Cardiac septum (tissue), 1 donor: ENCODE data around the gene UBE2Q2. TPM values are rescaled to one million over a fixed set of nuclear protein-coding genes. Genes with fewer than 3 reads are reported as not detected.
"Not testable (repeated sequence)": the region's sequence is repeated elsewhere in the genome, so short reads cannot be mapped to it uniquely, and the experiment has no call there.

Experiments
- DNase-seq: peaks from one replicate; pipeline ENCODE4 v3.0.0-alpha.2; 2020; ENCODE audit warnings: low spot score
- intact Hi-C: fragments of 100-400 bp; cut with DNase I; formaldehyde crosslinking; loops from one replicate; pipeline ENCODE4 v1.14.0; 2022
- long read RNA-seq: library from polyadenylated mRNA; unstranded; transcript quantifications from one replicate; pipeline ENCODE4 v2.0.0, GENCODE V29; 2021
- total RNA-seq: library from RNA; stranded (reverse); fragmentation: NEBNext Ultra II Directional; extraction: Animal tissue kit (Norgen Biotek cat#: 25700); gene quantifications from one replicate; pipeline ENCODE4 v1.2.1, GENCODE V29; 2021
- donor health status: DM: no; HTN: no; CAD: no.

The UBE2Q2 gene
- total RNA-seq: 38.3 TPM
- long read RNA-seq, transcript UBE2Q2-204 (13 exons, 1,582 nt): minor isoform, 6 of 117 reads
- long read RNA-seq, transcript UBE2Q2-208 (12 exons, 2,969 nt): minor isoform, 28 of 117 reads
- long read RNA-seq, transcript UBE2Q2-201 (13 exons, 3,130 nt): major isoform, 58 of 117 reads
- long read RNA-seq, partial matches to known transcripts: 4 of 117 reads
- long read RNA-seq, other reads (novel, unspliced or antisense): 21 of 117 reads

DNA sequence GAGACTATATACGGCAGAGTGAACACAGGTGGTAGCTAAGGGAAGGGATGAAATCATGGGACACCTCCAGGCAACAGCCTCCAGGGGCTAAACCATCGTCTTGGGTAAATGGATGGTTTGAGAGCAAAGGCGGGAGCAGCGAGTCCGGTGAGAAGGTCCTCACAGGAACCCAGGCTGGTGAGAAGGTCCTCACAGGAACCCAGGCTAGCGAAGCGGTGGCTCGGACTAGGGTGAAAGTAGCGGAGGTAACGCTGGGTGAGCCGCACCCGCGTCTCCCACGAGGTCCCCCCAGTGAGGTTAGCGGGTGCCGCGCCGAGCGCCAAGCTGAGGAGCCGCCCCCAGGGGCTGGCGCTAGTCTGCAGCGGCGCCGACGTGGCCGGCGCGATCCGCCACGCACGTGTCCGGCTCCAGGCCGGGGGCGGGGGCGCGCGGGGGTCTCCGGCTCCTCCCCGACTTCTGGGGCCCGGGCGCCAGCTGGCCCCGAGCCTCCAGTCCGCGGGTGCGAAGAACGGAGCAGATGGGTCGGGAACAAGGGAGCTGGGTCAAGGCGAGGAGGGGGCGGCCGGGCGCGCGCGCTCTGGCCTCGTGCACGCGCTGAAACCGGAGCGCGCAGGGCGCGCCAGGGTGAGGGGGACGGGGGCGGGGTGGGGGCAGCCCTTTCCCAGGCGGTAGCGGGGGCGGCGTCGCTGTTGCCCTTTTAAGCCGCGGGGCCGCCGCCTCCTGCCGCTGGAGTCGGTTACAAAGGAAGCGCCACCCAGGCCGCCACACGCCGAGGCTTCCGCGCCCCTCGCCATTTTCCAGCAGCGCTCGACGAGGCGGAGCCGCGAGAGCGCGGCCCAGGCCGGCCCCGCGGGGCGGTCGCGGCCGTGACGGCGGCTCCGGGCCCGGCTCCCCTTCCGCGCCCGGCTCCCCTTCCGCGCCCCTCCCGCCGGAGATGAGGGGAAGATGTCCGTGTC, at the start of gene UBE2Q2:
UBE2Q2 (plus strand) TSS at position 726 of the 956 bp plus-strand sequence; CDS start at position 946, 220 bp downstream.
- DNase-seq: peak; percentile 88
- intact Hi-C loops: loop anchor here (2.0 to 5.0 kb wide), 2 partner anchors 60 to 391 kb away; partner anchors contain the start of genes FBXO22 and SIN3A

GRCh38 chr15:75796321-75796720, 46.9 kb upstream of the UBE2Q2 start:
- intact Hi-C loops: no loop called here
- DNase-seq: no peak

GRCh38 chr15:75797146-75797545, 46.1 kb upstream of the UBE2Q2 start:
- DNase-seq, intact Hi-C loops: not testable (repeated sequence)

DNA sequence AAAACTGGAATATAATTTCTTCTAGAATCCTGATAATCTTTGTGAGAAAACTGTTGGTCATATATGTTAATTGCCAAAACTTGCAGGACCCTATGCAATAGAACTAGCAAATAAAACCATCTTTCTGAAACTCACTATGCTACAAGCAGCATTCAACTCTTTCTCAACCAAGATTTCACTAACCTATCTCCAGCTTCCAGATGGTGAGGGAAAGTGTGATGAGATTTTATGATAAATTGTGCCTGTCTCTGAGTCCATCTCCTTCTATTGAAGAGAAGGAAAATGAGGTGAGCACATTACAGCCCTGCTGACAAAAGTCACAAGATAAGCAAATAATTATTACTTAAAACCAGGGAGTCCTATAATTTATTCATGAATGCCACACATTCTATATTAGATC, 44.1 kb upstream of the UBE2Q2 start:
- no peak for DNase-seq
- intact Hi-C loops: loop anchor here (2.0 kb wide), 1 partner anchor 70 kb away; no protein-coding TSS in a partner anchor

GRCh38 chr15:75800409-75800808, 42.8 kb upstream of the UBE2Q2 start:
- intact Hi-C loops: loop anchor here (2.0 kb wide), 1 partner anchor 116 kb away; no protein-coding TSS in a partner anchor
- DNase-seq: not testable (repeated sequence)

- intact Hi-C loops: loop anchor here (2.0 kb wide), 1 partner anchor 117 kb away; no protein-coding TSS in a partner anchor
- peak; percentile 87 for DNase-seq
Observed at GRCh38 chr15:75801859-75802593, 41.2 kb upstream of the UBE2Q2 start.

GRCh38 chr15:75807486-75807885, 35.8 kb upstream of the UBE2Q2 start:
- intact Hi-C loops, DNase-seq: not testable (repeated sequence)

DNA sequence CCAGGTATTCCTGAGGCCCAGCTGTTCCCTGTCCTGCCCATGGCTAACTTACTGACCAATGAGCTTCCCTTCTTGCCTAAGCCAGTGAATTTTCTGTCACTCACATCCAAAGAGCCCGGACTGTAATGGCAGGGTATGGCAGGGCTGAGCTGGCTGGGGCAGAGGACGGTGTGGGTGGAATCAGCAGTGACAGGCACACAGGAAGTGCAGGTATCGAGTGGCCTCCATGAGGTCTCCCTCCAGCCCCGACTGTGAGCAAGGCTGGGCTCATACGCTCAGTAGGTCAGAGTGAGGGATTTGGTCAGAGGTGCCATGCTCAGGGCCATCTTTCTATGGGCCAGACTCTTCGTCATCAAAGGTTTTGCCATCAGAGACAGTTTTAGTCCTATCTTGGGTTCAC, 35.2 kb upstream of the UBE2Q2 start:
- intact Hi-C loops, DNase-seq: not testable (repeated sequence)

- intact Hi-C loops: no loop called here
- DNase-seq: no peak
Observed at GRCh38 chr15:75808563-75808962, 34.7 kb upstream of the UBE2Q2 start.

- intact Hi-C loops: loop anchor here (5.0 to 10.0 kb wide), 2 partner anchors 112 to 335 kb away; no protein-coding TSS in a partner anchor
Observed at GRCh38 chr15:75809986-75810750, 33.1 kb upstream of the UBE2Q2 start.

GRCh38 chr15:75810874-75811498, 32.3 kb upstream of the UBE2Q2 start:
- DNase-seq: no peak
- intact Hi-C loops: loop anchor here (5.0 to 10.0 kb wide), 2 partner anchors 111 to 334 kb away; no protein-coding TSS in a partner anchor

More at GRCh38 chr15:75809986-75810750, 33.1 kb upstream of the UBE2Q2 start:
- DNase-seq: no peak

DNA sequence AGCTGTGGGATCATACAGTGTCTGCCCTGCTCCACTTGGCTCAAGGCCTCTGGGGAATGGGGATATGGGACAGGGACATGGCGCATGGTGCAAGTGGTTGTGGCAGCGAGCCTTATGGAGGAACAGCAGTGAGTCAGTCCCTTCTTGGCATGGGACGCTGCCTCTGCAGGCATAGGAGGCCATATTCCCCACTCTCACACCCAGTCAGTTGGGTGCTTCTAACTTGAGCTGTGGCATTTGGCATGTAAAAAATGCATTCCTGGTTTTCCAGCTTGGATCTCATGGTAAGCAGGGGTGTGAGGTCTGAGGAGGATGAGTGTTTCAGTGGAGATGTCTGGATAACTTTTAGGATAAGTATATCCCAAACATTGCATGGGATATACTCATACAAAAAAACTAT, 31.6 kb upstream of the UBE2Q2 start:
- intact Hi-C loops: loop anchor here (5.0 to 10.0 kb wide), 2 partner anchors 111 to 333 kb away; no protein-coding TSS in a partner anchor

GRCh38 chr15:75814794-75815193, 28.5 kb upstream of the UBE2Q2 start:
- intact Hi-C loops: loop anchor here (5.0 to 10.0 kb wide), 2 partner anchors 108 to 330 kb away; no protein-coding TSS in a partner anchor
- no peak for DNase-seq

More for the DNA sequence above, 31.6 kb upstream of the UBE2Q2 start:
- no peak for DNase-seq

DNA sequence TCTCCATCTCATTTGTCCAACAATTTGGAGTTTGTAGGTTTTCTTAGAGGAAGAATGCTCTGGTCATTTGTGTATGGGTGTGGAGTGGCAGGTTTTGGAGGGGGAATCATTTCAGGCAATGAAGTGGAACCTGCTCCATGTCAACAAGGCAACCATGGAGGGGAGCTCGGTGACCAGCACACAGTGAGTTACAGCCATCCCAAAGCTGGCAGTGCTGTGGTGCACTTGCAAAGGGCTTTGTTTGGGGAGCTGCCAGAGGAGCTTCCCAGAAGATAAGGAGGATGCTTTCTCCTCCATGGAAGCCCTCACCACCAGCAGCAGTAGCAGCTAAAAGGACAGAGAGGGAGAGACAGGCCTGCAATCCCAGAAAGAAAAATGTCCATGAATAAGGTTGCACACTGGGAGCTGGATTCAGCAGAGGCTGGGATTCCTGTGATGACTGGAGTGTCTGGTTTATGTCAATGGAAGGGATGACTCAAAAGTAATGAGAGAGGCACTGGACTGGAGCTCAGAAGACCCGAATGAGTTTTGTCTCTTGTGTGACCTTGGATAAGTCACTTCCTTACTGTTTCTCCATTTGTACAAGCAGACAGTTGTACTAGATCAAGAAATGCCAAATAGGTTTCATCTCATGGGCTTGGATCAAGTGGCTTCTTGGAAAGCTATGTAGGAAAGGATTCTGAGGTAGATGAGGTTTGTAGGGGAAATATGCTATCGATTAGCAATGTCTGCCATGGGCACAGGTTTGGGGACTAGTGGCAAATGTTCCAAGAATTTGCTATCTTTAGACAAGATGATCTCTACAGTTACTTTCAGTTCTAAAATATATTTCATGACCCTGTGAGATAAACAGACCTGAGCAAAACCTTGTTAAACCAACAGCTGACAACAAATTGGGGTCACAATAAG, 27.2 kb upstream of the UBE2Q2 start:
- no peak for DNase-seq
- intact Hi-C loops: loop anchor here (10.0 kb wide), 1 partner anchor 329 kb away; no protein-coding TSS in a partner anchor

GRCh38 chr15:75817138-75817935, 25.9 kb upstream of the UBE2Q2 start:
- no peak for DNase-seq
- intact Hi-C loops: loop anchor here (10.0 kb wide), 1 partner anchor 327 kb away; no protein-coding TSS in a partner anchor

- DNase-seq: no peak
- intact Hi-C loops: no loop called here
Observed at GRCh38 chr15:75820206-75820605, 23.0 kb upstream of the UBE2Q2 start.
